SU-DHL-6 (cell line): Measurements from ENCODE around the gene EIF1AD.

Experiments used
- CTCF ChIP-seq: fragments of 200-600 bp; sonication (generic); IDR thresholded peaks from one replicate; pipeline ENCODE4 v1.5.1; 2017; ENCODE audit warnings: antibody characterized with exemption, mild to moderate bottlenecking, low read length, moderate library complexity; ENCODE audit not compliant: insufficient read depth, poor library complexity, severe bottlenecking
- EZH2phosphoT487 ChIP-seq: fragments of 200-600 bp; sonication (generic), shearing (Covaris generic); conservative IDR thresholded peaks from 2 replicates; pipeline ENCODE4 v1.6.1; 2018; ENCODE audit warnings: mild to moderate bottlenecking, antibody characterized with exemption, low read length, moderate library complexity, mixed read lengths

- TF ChIP-seq CTCF (no peak), EZH2phosphoT487 (no peak)
Measured at GRCh38 chr11:66042996-66043906, 41.3 kb upstream of the EIF1AD start.
